Osteocyte (in vitro differentiated cells): ENCODE results near the gene IDH2. TPM values are rescaled to one million over a fixed set of nuclear protein-coding genes. Genes with fewer than 3 reads are reported as not detected.

ENCODE experiments used
- DNase-seq: peaks from one replicate; pipeline ENCODE4 v3.0.0; 2021; ENCODE audit warnings: mixed read lengths; ENCODE audit not compliant: unreplicated experiment; ENCODE audit errors: extremely low spot score
- H3K27ac Mint-ChIP-seq: one replicate; pipeline ENCODE4 v1.8.0; 2021; ENCODE audit warnings: mild to moderate bottlenecking, mixed read lengths; ENCODE audit not compliant: unreplicated experiment
- H3K27me3 Mint-ChIP-seq: one replicate; pipeline ENCODE4 v1.8.0; 2021; ENCODE audit warnings: mixed read lengths; ENCODE audit not compliant: unreplicated experiment
- H3K36me3 Mint-ChIP-seq: one replicate; pipeline ENCODE4 v1.8.0; 2021; ENCODE audit warnings: mixed read lengths; ENCODE audit not compliant: unreplicated experiment
- H3K4me1 Mint-ChIP-seq: one replicate; pipeline ENCODE4 v1.8.0; 2021; ENCODE audit warnings: mixed read lengths; ENCODE audit not compliant: unreplicated experiment
- H3K4me3 Mint-ChIP-seq: one replicate; pipeline ENCODE4 v1.8.0; 2021; ENCODE audit warnings: mild to moderate bottlenecking, moderate library complexity, mixed read lengths; ENCODE audit not compliant: unreplicated experiment
- H3K9me3 Mint-ChIP-seq: one replicate; pipeline ENCODE4 v1.8.0; 2021; ENCODE audit warnings: mixed read lengths; ENCODE audit not compliant: unreplicated experiment
- total RNA-seq: library from RNA; stranded (reverse); gene quantifications from 2 replicates; pipeline ENCODE4 v1.2.1, GENCODE V29; 2021
- TF ChIP-seq, protein P1 (sequence below): fragments of 200-600 bp; sonication (generic); IDR thresholded peaks from 2 replicates; pipeline ENCODE4 v1.5.0; 2021; ENCODE audit warnings: antibody characterized with exemption, mild to moderate bottlenecking, moderate library complexity

IDH2 gene
- total RNA-seq, 1 donor from 2014 or later: 93.0 TPM

DNA sequence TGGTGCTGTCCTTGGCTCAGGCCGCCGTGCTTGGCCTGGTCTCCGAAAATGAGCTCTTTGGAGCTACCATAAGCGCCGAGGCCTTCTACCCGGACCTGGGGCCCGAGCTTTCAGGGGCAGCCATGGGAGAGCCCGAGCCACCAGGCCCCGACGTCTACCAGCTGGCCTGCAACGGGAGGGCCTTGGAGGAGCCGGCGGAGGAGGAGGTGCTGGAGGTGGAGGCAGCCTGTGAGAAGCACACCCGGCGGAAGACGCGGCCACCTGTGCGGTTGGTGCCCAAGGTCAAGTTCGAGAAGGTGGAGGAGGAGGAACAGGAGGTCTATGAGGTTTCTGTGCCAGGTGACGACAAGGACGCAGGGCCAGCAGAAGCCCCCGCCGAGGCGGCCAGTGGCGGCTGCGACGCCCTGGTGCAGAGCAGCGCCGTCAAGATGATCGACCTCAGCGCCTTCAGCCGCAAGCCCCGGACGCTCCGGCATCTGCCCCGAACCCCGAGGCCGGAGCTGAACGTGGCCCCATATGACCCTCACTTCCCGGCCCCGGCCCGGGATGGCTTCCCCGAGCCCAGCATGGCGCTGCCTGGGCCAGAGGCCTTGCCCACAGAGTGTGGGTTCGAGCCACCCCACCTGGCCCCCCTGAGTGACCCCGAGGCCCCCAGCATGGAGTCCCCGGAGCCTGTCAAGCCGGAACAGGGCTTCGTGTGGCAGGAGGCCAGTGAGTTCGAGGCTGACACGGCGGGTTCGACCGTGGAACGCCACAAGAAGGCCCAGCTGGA lies 34.9 kb downstream of the IDH2 start:
- no peaks in the 10 kb centered on the region for H3K27me3 Mint-ChIP-seq
- TF ChIP-seq, protein P1, sequence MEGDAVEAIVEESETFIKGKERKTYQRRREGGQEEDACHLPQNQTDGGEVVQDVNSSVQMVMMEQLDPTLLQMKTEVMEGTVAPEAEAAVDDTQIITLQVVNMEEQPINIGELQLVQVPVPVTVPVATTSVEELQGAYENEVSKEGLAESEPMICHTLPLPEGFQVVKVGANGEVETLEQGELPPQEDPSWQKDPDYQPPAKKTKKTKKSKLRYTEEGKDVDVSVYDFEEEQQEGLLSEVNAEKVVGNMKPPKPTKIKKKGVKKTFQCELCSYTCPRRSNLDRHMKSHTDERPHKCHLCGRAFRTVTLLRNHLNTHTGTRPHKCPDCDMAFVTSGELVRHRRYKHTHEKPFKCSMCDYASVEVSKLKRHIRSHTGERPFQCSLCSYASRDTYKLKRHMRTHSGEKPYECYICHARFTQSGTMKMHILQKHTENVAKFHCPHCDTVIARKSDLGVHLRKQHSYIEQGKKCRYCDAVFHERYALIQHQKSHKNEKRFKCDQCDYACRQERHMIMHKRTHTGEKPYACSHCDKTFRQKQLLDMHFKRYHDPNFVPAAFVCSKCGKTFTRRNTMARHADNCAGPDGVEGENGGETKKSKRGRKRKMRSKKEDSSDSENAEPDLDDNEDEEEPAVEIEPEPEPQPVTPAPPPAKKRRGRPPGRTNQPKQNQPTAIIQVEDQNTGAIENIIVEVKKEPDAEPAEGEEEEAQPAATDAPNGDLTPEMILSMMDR: no peak
- no peaks in the 10 kb centered on the region for H3K9me3 Mint-ChIP-seq
- H3K4me3 Mint-ChIP-seq: no peak overlapping the region
- peaks cover 26% of the 10 kb centered on the region for H3K4me1 Mint-ChIP-seq
- peaks cover 6% of the 10 kb centered on the region for H3K36me3 Mint-ChIP-seq
- no peak overlapping the region for H3K27ac Mint-ChIP-seq
- no peak for DNase-seq

DNA sequence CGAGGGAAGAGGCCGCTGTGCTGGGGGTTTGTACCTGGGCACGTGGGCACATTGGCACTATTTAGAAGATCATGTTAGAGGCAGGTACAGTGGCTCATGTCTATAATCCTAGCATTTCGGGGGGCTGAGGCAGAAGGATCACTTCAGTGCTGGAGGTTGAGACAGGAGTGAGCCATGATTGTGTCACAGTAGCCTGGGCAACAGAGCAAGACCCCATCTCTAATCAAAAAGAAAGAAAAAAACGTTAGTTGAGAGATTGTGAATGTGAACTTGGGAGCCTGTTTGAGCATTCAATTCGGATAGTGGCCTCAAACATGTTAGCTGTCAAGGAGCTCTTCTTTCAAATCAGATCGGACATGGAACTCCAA lies 36.6 kb downstream of the IDH2 start:
- no peaks in the 10 kb centered on the region for H3K27me3 Mint-ChIP-seq
- H3K27ac Mint-ChIP-seq: peak overlapping the region; percentile 21
- H3K9me3 Mint-ChIP-seq: no peaks in the 10 kb centered on the region
- peaks cover 26% of the 10 kb centered on the region for H3K4me1 Mint-ChIP-seq
- H3K4me3 Mint-ChIP-seq: no peak overlapping the region
- TF ChIP-seq, protein P1: no peak
- DNase-seq: no peak
- H3K36me3 Mint-ChIP-seq: peaks cover 6% of the 10 kb centered on the region

DNA sequence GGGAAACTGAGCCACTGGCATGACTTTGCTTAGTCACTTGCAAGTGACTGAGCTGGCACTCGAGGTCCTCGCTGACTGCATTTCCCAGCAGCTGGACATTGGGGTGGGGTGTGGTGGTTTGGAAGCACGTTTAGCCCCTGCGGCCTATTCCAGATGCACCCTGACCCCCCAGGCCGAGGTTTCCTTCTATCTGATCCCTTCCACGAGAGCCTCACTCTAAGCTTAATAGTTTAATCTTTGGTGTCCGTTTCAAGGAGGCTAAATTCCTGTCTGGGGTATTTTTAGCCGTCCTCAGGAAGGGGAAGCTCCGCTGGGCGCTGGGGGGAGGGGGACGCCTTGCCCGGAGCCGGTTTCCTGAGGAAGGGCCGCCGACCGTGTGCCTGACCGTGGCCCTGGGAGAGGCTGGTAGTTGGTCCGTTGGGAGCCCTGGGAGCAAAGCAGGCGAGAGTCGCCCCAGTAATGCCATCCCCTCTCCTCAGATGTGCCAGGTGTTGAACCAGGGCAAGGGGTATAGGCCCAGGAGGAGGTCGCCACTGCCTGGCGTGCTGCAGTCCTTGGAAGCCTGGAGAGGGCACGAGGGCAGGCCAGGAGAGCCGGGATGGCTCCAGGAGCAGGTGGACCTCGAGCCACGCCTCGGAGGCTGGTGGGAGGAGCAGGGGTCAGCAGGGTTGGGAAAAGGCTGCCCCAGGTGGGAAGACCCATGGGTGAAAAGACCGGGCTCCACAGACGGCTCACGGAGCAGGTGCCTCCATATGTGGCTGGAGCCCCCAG lies 37.2 kb downstream of the IDH2 start:
- Mint-ChIP-seq H3K9me3 (no peaks in the 10 kb centered on the region), H3K36me3 (peaks cover 6% of the 10 kb centered on the region), H3K4me1 (peaks cover 28% of the 10 kb centered on the region), H3K27me3 (no peaks in the 10 kb centered on the region), H3K4me3 (no peak overlapping the region), H3K27ac (peak overlapping the region; percentile 27)
- TF ChIP-seq, protein P1: no peak
- no peak for DNase-seq

DNA sequence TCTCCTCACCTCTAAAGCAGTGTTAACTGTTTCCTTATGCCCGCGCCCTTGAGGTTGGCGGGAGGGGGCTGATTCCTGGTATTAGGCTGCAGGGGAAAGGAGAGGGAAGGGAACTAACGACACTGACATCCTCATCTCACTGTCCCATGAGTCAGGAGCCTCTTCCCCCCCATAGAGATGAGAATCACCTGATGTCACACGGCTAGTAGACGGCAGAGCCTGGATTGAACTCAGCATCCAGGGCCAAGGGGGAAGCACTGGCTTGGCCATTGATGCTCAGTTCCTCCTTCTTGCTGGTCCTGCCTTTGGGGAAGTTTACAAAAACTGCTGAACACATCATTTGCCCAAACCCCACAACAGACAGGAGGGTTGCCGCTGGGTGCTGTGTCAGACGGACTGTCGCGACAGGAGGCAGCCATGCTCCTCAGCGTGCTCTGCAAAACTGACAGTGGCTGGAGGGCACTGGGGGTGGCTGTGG lies 38.5 kb downstream of the IDH2 start:
- H3K27ac Mint-ChIP-seq: no peak overlapping the region

More for the DNA sequence above, 38.5 kb downstream of the IDH2 start:
- peaks cover 39% of the 10 kb centered on the region for H3K4me1 Mint-ChIP-seq
- no peaks in the 10 kb centered on the region for H3K9me3 Mint-ChIP-seq
- TF ChIP-seq, protein P1: no peak
- no peaks in the 10 kb centered on the region for H3K36me3 Mint-ChIP-seq
- DNase-seq: no peak
- no peak overlapping the region for H3K4me3 Mint-ChIP-seq
- H3K27me3 Mint-ChIP-seq: no peaks in the 10 kb centered on the region
